Mesenchymal stem cell (in vitro differentiated cells and primary cell): ENCODE measurements around the gene OSBPL1A.
"Not testable (repeated sequence)": the region's sequence is repeated elsewhere in the genome, so short reads cannot be mapped to it uniquely, and the experiment has no call there.

Experiments
- DNase-seq: peaks from one replicate; pipeline ENCODE4 v3.0.0-alpha.2; 2013
- H2AFZ ChIP-seq: one replicate; pipeline ENCODE4 v1.6.1; 2013; ENCODE audit warnings: low read depth, mild to moderate bottlenecking, control low read depth, inconsistent platforms, low read length, moderate library complexity
- H2AK5ac ChIP-seq: 2 replicates; pipeline ENCODE4 v1.6.1; 2013; ENCODE audit warnings: low read length, moderate library complexity, mild to moderate bottlenecking, inconsistent platforms; ENCODE audit not compliant: severe bottlenecking
- H2BK120ac ChIP-seq: one replicate; pipeline ENCODE4 v1.6.1; 2013; ENCODE audit warnings: low read depth, mild to moderate bottlenecking, inconsistent platforms, low read length, moderate library complexity
- H2BK12ac ChIP-seq, 2 experiments: one replicate each; pipeline ENCODE4 v1.6.1; 2013; ENCODE audit warnings: inconsistent platforms in 2 of 2, low read length in 2 of 2, mild to moderate bottlenecking in 2 of 2, moderate library complexity in 2 of 2, control low read depth in 1 of 2
- H2BK15ac ChIP-seq: one replicate; pipeline ENCODE4 v1.6.1; 2013; ENCODE audit warnings: mild to moderate bottlenecking, low read depth, inconsistent platforms; ENCODE audit not compliant: poor library complexity, severe bottlenecking
- H2BK5ac ChIP-seq: 2 replicates; pipeline ENCODE4 v1.6.1; 2013; ENCODE audit warnings: low read depth, mild to moderate bottlenecking, low read length, control low read depth, inconsistent platforms; ENCODE audit not compliant: poor library complexity, severe bottlenecking
- H3K14ac ChIP-seq, 2 experiments: one replicate each; pipeline ENCODE4 v1.6.1; 2013; ENCODE audit warnings: inconsistent platforms in 2 of 2, low read length in 2 of 2, control low read depth in 1 of 2, mild to moderate bottlenecking in 1 of 2, moderate library complexity in 1 of 2
- H3K18ac ChIP-seq, 2 experiments: one replicate each; pipeline ENCODE4 v1.6.1; 2013; ENCODE audit warnings: inconsistent platforms in 2 of 2, low read length in 2 of 2, control low read depth in 1 of 2, low read depth in 1 of 2, mild to moderate bottlenecking in 1 of 2
- H3K23ac ChIP-seq, 2 experiments: one replicate each; pipeline ENCODE4 v1.6.1; 2013; ENCODE audit warnings: inconsistent platforms in 2 of 2, low read length in 2 of 2, mild to moderate bottlenecking in 2 of 2, moderate library complexity in 2 of 2, control low read depth in 1 of 2
- H3K27ac ChIP-seq: 2 replicates; pipeline ENCODE4 v1.5.1; 2013; ENCODE audit warnings: mild to moderate bottlenecking, moderate library complexity, low read length, control low read depth, inconsistent platforms; ENCODE audit not compliant: poor library complexity, severe bottlenecking
- H3K27me3 ChIP-seq, 2 experiments: 2 replicates each; pipeline versions ENCODE4 v1.6.1 to v1.7.0; 2013; ENCODE audit warnings: low read length in 2 of 2, mild to moderate bottlenecking in 2 of 2, moderate library complexity in 2 of 2, control low read depth in 1 of 2, inconsistent platforms in 1 of 2; ENCODE audit not compliant: control insufficient read depth in 1 of 2, insufficient read depth in 1 of 2
- H3K36me3 ChIP-seq, 2 experiments: 2 replicates each; pipeline versions ENCODE4 v1.6.1 to v1.7.0; 2013; ENCODE audit warnings: low read length in 2 of 2, control low read depth in 1 of 2, inconsistent platforms in 1 of 2, low read depth in 1 of 2, mild to moderate bottlenecking in 1 of 2; ENCODE audit not compliant: insufficient read depth in 2 of 2, control insufficient read depth in 1 of 2
- H3K4ac ChIP-seq, 2 experiments: one replicate each; pipeline ENCODE4 v1.6.1; 2013; ENCODE audit warnings: inconsistent platforms in 2 of 2, low read length in 2 of 2, mild to moderate bottlenecking in 2 of 2, moderate library complexity in 2 of 2, control low read depth in 1 of 2, low read depth in 1 of 2
- H3K4me1 ChIP-seq: 2 replicates; pipeline ENCODE4 v1.6.1; 2013; ENCODE audit warnings: low read depth, low read length, control low read depth; ENCODE audit not compliant: control insufficient read depth, insufficient read depth
- H3K4me2 ChIP-seq: 2 replicates; pipeline ENCODE4 v1.6.1; 2013; ENCODE audit warnings: low read length, mild to moderate bottlenecking, inconsistent platforms; ENCODE audit not compliant: poor library complexity, severe bottlenecking
- H3K4me3 ChIP-seq, 2 experiments: 2 replicates each; pipeline versions ENCODE4 v1.5.1 to v1.7.0; 2013; ENCODE audit warnings: low read length in 2 of 2, mild to moderate bottlenecking in 2 of 2, control low read depth in 1 of 2, low read depth in 1 of 2; ENCODE audit not compliant: insufficient read depth in 1 of 2
- H3K79me1 ChIP-seq: replicated peaks from 2 replicates; pipeline ENCODE4 v1.6.1; 2013; ENCODE audit warnings: mild to moderate bottlenecking, control low read depth, low read length, inconsistent platforms; ENCODE audit not compliant: poor library complexity, severe bottlenecking
- H3K9ac ChIP-seq: 2 replicates; pipeline ENCODE4 v1.7.0; 2013; ENCODE audit warnings: mild to moderate bottlenecking, low read length, moderate library complexity
- H3K9me3 ChIP-seq: 2 replicates; pipeline ENCODE4 v1.7.0; 2013; ENCODE audit warnings: mild to moderate bottlenecking, low read length; ENCODE audit not compliant: control insufficient read depth
- H4K8ac ChIP-seq: one replicate; pipeline ENCODE4 v1.6.1; 2013; ENCODE audit warnings: inconsistent platforms, mild to moderate bottlenecking, low read length, moderate library complexity
- H4K91ac ChIP-seq: one replicate; pipeline ENCODE4 v1.6.1; 2013; ENCODE audit warnings: mild to moderate bottlenecking, low read length, inconsistent platforms
- WGBS: methylation state at CpG from one replicate; pipeline ENCODE4 v1.1.7; 2013; ENCODE audit warnings: mixed read lengths; 5-methylcytosine and 5-hydroxymethylcytosine counted together

Gene OSBPL1A

DNA sequence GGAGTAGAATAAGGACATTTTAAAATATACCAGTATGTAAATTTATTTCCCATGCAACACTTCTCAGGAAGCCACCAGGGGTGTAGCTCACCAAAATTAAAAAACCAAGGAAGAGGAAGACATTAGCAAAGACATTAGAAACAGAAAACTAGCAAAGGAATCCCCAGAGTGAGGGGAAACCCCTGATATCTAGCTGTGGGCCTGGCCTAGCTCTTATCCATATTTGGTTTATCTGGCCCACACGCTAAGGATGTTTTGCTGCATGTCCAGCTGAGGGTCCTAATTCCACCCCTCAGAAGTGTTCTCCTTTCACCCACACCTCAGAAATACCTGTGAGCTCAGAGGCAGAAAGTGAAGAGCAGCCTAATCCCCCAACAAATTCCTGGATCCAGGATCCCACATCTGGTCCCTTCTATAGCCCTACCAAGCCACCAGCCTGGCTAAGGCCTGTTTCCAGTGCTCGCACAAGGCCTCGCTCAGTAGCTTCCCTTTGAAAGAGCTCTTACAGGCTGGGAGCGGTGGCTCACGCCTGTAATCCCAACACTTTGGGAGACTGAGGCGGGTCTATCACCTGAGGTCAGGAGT lies 17.4 kb downstream of the OSBPL1A start:
- Histone ChIP-seq H3K27me3 (no peaks in the 10 kb centered on the region), H3K4ac (no peak overlapping the region), H2BK15ac (no peak overlapping the region), H3K9ac (no peak overlapping the region), H4K8ac (no peak overlapping the region), H3K4me3 (no peak overlapping the region), H3K14ac (no peak overlapping the region), H3K4me1 (no peaks in the 10 kb centered on the region), H3K36me3 (peaks cover 6 to 17% of the 10 kb centered on the region in 2 experiments), H2BK120ac (no peak overlapping the region), H3K4me2 (no peak overlapping the region), H2AK5ac (no peak overlapping the region), H3K9me3 (no peaks in the 10 kb centered on the region), H3K27ac (no peak overlapping the region), H2BK5ac (no peak overlapping the region), H3K23ac (no peak overlapping the region), H4K91ac (no peak overlapping the region), H3K79me1 (peaks cover 10% of the 10 kb centered on the region), H2BK12ac (no peak overlapping the region), H2AFZ (no peak overlapping the region), H3K18ac (no peak overlapping the region)
- WGBS = over 99% methylated on average over 6 of the region's 6 CpGs
- no peak for DNase-seq

DNA sequence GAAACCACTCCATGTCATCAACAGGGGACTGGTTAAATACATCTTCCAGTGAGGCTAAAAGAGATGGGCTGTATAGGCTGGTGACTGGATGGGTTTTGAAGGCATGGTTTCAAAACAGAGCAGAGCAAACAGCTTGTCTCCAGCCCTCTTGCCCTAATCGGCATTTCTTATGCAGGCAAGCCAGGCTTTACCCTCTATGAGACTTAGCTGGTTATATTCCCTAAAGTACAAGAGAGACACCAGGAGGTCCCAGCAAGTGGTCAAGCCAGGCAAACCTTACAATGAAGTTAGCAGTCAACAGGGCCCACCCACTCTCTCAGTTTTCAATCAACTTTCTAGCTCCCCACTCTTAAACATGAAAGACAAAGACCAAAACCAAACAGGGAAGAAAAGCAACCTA lies 19.0 kb downstream of the OSBPL1A start:
- H3K4me2 ChIP-seq = no peak overlapping the region
- no peak overlapping the region for H2AK5ac ChIP-seq
- no peak overlapping the region for H3K23ac ChIP-seq
- no peak overlapping the region for H2BK15ac ChIP-seq
- H3K9ac ChIP-seq = no peak overlapping the region
- H3K27ac ChIP-seq = no peak overlapping the region
- H3K27me3 ChIP-seq = no peaks in the 10 kb centered on the region
- no peak overlapping the region for H2BK12ac ChIP-seq
- H3K4me1 ChIP-seq = no peaks in the 10 kb centered on the region
- no peak overlapping the region for H3K18ac ChIP-seq
- no peak overlapping the region for H3K14ac ChIP-seq
- no peaks in the 10 kb centered on the region for H3K9me3 ChIP-seq
- peaks cover 6 to 27% of the 10 kb centered on the region in 2 experiments for H3K36me3 ChIP-seq
- no peak overlapping the region for H3K4ac ChIP-seq
- no peak overlapping the region for H3K4me3 ChIP-seq
- DNase-seq = no peak
- H3K79me1 ChIP-seq = peaks cover 10% of the 10 kb centered on the region
- no peak overlapping the region for H2BK120ac ChIP-seq
- no peak overlapping the region for H2AFZ ChIP-seq
- H4K91ac ChIP-seq = no peak overlapping the region
- WGBS = 47% methylated on average over 1 of the region's 1 CpG
- H4K8ac ChIP-seq = peak overlapping the region; percentile 4
- H2BK5ac ChIP-seq = no peak overlapping the region

DNA sequence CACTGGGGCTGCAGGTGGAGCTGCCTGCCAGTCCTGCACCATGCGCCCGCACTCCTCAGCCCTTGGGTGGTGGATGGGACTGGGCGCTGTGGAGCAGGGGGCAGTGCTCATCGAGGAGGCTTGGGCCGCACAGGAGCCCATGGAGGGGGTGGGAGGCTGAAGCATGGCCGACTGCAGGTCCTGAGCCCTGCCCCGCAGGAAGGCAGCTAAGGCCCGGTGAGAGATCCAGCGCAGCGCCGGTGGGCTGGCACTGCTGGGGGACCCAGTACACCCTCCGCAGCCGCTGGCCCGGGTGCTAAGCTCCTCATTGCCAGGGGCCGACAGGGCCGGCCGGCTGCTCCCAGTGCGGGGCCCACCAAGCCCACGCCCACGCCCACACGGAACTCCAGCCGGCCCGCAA lies 21.1 kb downstream of the OSBPL1A start:
- H3K23ac ChIP-seq, H3K27ac ChIP-seq, H3K14ac ChIP-seq, H3K4me3 ChIP-seq, H2BK15ac ChIP-seq, DNase-seq, H3K4ac ChIP-seq, H3K27me3 ChIP-seq, H3K4me1 ChIP-seq, H3K4me2 ChIP-seq, H4K91ac ChIP-seq, H2AK5ac ChIP-seq, H2BK5ac ChIP-seq, H2BK120ac ChIP-seq, H2AFZ ChIP-seq, H3K9me3 ChIP-seq, H4K8ac ChIP-seq, H3K18ac ChIP-seq, H3K79me1 ChIP-seq, H3K9ac ChIP-seq, H2BK12ac ChIP-seq: not testable (repeated sequence)
- H3K36me3 ChIP-seq = peaks cover 6 to 41% of the 10 kb centered on the region in 2 experiments
- 99% methylated on average over 23 of the region's 23 CpGs for WGBS

DNA sequence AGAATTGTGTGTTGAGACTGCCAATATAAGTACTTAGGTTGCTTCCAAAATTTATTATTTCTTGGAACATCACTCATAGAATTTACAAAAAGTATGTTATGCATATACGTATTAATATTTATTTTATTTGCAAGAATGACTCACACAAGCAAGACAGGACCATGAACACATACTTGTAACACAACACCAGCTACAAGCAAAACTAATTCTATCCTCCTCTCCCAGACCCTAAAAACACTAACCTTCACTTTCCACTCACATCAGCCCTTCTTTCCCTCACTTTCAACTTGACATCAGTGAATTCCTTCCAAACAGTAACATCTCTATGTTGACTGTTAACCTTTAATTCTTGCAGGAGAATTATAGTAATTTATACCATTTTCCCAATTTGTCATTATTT lies 24.3 kb downstream of the OSBPL1A start:
- Histone ChIP-seq H3K27ac (no peak overlapping the region), H3K23ac (no peak overlapping the region), H4K91ac (no peak overlapping the region), H2BK120ac (no peak overlapping the region), H3K18ac (no peak overlapping the region), H3K27me3 (no peaks in the 10 kb centered on the region), H3K4me1 (no peaks in the 10 kb centered on the region), H3K14ac (no peak overlapping the region), H3K4ac (no peak overlapping the region), H3K79me1 (no peaks in the 10 kb centered on the region), H4K8ac (no peak overlapping the region), H3K9ac (no peak overlapping the region), H2BK12ac (no peak overlapping the region), H2BK15ac (no peak overlapping the region), H3K36me3 (peaks cover 6 to 55% of the 10 kb centered on the region in 2 experiments), H3K4me3 (no peak overlapping the region), H3K9me3 (no peaks in the 10 kb centered on the region), H3K4me2 (no peak overlapping the region), H2AK5ac (no peak overlapping the region), H2BK5ac (no peak overlapping the region), H2AFZ (no peak overlapping the region)
- 83% methylated on average over 1 of the region's 1 CpG for WGBS
- no peak for DNase-seq
